HG02759 (cell line): ENCODE results near the gene KRT80.

Source experiments
- ATAC-seq: cut with Tn5 transposase; IDR thresholded peaks from one replicate; pipeline ENCODE4 v1.9.1; 2021; ENCODE audit warnings: mild to moderate bottlenecking, moderate library complexity; ENCODE audit not compliant: unreplicated experiment

The KRT80 gene

DNA sequence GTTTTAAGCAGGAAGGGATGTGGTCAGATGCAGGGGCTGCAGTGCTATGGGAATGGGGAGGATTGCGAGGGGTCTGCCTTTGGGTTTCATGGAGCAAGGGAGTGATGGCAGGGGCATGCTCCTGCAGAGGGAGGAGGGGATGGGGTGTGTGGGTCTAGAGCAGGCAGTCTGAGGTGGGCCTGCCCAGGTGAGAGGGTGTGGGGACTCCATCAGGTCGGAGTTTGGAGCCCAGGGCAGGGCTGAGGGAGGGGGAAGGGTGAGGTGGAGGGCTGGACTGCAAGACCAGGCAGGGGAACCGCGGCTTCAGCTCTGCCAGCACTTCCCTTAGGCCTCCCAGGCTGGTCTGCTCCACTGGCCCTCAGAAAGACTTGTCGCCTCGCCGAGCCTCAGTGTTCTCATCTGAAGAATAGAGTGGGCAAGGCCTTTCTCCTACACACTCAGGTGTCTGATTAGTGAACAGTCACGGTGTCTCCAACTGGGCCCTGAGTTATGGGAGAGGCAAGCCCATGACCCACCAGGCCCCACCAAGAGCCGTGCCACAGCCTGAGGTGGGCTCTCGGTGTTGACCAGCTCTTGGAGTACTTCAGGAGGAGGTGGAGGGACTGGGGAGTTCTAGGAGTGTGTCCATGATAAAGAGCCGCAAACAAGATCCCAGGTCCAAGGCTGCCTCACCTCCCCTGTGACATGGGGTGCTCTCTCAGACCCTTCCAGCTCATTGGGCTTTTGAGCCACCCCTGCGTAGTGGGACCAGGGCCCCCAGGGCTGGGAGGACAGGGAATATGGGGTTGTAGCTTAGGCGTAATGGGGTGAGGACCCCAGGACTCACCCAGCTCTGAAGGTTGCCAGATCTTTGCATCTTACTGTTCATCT is 20.1 kb upstream of the KRT80 start:
- no peak for ATAC-seq

DNA sequence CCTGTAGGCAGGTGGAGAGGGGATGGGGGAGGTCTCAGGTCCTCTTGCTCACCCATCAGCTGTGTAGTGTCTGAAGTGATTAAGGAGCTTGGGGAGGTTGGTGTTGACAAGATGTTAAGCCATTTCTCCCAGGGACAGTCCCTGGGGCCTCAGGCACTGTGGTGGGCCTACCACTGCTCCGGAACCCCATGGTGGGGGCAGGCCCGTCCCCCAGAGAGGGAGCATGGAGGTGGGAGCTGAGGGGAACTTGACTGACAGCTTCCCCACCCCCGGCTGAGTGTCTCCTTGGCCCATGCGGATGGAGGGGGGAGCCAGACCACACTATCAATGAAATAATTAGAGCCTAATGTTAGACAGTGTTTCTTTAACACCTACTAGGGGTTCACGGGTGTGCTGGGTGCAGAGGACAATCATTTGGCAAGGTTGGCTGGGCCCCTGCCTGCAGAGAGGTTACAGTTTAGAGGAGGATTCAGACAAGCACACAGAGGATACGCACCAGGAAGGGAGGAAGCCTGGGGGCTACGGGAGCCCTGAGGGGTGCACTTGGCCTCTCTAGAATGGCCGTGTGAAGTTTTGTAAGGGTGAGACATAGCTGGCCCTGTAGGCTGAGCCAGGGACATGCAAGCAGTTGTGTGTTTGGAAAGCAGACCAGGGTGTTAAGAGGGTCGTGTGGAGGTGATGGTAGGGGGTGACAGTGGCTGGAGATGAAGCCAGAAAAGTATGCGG is 19.3 kb upstream of the KRT80 start:
- no peak for ATAC-seq

DNA sequence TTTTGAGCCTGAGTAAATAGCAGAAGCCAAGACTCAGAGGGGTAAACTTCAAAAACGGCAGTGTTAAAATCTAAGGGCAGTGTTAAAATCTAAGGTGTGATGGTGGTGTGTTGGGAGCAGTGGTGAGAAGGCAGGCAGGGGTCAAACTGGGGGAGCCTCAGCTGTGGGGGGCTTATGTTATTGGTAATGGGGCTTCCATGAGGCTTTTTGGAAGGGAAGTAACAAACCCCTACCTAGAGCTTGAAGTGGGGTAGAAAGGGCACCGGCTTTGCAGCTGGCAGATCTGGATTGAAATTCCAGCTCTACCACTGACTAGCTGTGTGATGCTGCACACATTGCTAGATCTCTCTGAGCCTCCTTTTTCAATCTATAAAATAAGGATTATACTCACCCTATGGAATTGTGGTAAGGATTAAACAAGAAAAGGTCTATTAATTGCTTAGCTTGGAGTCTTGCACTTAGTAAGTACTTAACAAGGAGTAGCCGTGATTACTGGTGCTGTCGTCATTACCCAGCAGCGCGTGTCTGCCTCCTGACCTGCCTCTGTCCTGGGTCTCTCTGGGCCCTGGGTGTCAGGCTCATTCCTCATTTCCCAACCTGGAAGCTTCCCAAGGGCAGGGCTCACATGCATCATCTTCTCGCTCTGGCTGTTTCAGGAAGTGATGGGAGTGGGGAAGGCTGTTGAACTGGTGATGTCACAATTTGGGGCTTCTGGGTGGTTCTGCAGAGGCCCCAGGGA is 18.5 kb upstream of the KRT80 start:
- no peak for ATAC-seq

DNA sequence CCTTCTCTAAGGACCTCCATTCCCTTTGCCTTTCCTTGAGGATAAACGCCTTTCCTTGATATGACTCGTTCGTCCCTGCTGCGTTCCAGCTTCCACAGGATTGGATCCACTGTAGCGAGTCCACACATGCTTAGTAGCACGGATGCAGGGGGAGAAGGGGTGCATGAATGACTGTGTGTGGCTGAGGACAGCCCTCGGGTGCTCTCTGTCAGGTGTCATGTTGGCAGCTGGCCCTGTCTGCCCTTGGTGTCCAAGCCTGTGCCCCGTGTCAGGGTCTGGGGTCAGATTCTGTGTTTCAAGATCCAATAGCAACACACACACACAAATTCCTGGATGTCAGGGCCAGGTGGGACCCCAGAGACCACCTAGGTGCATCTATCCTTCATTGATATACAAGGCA is 17.5 kb upstream of the KRT80 start:
- ATAC-seq: no peak

DNA sequence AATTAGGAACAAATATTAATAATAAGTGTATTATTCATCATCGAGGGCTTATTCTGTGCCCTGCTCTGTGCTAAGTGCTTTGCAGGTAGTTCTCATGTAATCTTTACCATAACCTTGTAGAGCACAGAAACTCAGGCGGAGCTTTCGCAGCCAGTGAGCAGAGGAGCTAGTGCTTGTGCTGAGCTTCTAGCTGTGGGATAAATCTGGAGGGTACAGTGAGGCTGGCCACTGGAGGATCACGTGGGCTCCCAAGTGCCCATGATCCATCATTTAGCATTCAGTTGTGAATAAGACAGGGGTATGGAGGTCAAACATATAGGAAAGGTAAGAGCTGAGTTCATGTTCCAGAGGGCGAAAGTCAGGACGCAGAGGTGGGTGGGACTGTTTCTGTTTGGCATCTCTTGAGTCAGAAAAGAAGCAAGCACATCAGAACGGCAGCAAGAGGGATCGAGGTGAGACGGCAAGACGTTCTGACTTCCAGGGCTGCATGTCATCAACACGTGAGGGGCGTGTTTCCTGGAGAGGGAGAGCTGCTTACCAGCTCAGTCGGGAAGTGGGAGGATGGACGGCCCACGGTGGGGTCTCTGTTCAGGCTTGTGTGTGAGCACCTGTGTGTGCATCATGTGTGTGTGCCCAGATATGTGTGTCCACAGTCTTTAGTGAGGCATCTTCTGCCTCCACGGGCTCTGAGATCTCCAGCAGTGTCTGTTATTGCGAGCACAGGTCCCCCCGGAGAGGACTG is 16.8 kb upstream of the KRT80 start:
- no peak for ATAC-seq

DNA sequence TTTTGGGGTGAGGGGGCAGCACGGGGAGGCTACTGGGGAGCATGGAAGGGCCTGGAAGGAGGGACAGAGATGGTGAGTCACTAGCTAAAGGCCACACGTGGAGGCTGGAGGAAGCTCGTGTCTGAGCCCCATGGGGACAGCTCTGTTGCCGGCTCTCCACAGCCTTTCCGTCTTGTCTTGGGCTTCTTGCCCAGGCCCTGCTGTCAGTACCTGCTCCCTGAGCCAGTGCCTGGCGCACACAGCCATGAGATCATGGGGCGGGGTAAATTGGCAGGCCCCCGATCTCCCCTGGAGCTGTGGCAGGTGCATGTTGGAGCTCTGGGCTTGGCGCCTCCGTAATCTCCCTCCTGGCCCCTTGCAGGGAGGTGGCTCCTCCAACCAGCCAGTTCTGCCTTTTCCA is 16.1 kb upstream of the KRT80 start:
- no peak for ATAC-seq

DNA sequence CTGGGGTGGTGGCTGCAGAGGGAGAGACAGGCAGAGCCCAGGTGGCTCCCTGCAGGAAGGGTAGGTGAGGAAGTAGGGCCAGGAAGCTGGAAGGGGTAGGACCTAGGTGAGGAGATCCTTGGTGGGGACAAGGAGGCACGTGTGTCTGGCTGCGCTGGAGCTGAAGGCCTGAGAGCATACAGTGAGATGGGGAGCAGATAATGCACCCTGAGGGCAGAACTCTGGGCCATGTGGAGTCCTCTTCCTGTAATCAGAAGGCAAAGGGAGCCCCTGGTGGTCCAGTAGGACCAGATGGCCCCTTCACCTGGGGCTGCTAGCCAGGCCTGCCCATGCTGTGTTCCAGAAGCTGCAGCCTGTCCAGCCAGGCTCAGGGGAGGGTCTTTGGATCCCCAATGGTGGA is 15.3 kb upstream of the KRT80 start:
- no peak for ATAC-seq

DNA sequence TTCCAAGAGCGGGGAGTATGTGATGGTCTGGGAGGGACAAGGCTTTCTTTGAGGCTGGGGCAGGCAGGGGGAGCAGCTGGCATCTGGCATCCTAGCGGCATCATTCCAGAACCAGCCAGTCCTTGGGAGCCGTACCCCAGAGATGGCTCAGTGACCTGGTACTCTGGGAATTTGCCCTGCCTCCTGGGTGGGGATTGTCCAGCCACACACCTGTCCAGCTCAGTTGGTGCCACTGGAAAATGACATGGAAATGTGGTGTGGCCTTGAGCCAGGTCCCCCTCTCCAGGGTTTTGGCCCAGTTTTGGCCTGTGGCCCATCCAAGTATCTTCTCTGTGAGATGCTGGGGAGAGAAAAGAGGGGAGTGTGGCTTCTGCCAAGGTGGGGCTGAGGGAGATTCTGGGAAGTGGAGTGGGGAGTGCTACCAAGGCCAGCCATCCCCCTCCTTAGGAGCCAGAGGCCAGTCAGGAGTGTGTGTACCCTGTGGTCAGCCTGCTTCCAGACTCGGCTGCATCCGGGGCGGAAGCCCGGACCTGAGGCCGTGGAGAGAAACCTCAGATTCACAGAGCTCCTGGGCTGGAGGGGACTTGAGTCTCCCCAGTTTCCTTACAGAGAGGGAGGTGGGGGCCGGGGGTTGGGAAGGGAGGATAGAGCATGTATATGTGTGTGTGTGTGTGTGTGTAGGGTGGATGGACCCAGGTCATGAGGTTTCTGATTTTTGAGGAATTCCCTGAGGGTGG is 14.7 kb upstream of the KRT80 start:
- ATAC-seq: no peak

DNA sequence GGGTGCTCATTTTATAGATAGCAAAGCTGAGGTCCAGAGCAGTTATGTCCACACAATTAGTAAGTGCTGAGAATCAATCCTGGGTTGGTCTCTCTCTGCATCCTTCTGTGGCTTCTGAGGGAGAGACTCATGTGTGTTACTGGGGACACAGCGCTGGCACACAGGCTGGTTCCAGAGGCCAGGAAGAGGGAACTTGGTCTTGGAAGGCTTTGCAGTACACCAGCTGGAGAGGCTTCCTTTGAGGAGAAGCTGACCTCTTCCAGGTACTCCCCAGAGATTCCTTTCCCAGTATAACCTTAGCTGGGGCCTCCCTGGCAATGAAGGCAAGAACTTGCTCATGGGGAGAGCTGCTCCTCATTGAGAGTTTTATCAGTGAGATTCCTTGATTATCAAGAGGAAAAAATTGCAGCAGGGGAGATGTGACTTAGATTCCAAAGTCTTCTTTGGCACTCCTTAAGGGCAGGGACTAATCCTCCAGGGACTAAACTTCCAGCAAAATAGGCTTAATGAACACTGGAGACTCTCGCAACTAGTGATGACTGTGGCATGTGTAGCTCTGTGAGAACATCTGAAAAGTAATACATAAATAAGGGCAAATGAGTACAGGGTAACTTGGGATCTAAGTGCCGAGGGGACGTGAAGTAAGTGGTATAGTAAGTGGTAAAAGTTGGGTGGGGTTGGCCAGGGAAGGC is 13.9 kb upstream of the KRT80 start:
- ATAC-seq: no peak

DNA sequence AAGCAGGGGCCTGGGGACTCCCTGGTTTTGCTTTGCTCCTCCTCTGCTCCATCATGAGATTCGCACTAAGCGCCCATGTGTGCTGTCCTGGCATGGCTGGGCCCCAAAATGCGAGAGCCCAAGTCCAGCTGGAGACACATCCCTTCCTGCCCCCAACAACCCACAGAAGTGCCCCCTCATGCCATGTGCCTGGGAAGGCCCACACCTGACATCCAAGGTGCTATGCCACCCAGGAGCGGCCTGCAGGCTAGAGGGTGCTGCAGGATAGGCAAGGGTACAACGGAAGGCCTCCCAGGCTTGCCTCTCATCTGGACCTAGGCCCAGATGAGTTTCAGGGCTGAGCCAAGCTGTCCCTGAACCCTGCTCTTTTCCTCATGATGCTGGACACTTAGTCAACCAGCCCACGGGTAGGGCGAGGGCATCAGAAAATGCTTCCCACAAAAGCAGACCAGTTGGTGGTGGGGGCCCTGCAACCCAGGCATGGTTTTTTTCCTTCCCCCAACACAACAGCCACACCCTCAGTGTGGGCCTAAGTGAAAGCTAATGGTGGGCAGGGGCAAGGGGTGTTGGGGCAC is 13.2 kb upstream of the KRT80 start:
- no peak for ATAC-seq

DNA sequence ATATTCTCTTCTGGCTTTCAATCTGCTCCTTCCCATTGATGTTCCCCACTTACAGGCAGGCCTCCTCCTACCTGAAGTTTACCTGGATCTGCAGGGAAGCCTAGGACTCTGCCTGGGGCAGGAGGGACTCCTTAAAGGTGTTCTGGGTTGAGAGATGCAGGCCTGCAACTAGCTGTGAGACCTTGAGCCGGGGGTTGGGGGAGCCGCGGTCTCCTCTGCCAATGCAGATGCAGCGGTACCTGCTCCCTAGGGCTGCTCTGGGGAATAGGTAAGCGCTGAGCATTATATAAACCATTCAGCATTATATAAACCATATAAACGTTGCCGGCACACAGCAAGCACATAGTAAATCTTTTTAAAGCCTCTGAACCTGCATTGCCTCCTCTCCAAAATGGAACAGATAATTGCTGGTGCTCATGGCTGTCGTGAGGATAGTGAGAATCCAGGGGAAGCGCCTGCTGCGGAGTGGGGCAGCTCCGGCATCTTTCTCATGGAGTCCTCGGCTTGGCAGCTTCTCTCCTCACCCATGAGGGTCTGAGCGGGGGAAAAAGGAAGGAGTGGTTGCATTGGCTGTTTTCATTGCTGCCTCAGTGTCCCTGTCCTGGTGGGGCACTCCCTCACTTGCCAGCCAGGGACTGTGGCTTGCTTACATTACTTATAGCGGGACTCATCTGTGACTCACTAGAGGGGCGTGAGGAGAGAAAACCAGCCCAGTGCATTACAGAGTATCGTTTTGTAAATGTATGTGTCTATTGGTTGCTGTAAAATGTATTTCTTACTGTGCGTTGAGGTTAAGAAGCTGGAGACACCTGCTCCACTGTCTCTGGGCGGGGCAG is 12.5 kb upstream of the KRT80 start:
- ATAC-seq: no peak

DNA sequence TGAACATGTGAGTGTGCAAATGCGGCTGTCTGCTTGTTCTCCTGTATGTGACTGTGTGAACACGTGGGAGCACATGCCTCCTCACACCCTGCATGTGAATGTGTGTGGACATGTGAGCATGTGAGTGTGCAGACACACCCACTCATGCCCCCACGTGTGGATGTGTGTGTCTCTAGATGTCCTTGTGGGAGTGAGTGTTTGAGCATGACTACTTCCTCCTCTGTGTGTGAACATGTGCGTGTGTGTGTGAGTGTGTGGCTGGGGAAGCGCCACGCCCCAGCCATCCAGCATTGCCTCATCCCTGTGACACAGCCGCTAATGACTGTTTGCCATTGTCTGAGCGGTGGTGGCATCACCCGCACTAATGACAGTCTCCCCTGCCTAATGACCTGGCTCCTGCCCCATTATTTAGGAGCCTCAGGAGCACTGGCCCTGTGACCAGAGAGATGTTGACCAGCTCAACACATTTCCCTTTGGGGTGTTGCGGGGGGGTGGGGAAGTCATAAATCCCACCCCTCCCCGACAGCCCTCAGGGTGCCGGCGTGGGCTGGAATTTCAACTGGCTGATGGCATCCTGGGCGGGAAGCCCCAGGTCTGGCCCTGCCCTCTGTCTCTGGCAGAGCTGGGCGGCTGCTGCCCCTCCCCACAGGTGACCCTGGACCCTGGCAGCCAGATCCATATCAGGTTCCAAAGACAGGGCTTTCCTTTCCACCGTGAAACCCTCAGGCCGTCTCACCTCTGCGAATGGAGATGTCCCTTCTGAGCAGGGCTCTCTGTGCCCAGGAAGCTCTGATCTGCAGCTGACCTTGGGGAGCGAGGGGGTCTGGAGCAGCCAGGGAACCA is 11.5 kb upstream of the KRT80 start:
- ATAC-seq: no peak

DNA sequence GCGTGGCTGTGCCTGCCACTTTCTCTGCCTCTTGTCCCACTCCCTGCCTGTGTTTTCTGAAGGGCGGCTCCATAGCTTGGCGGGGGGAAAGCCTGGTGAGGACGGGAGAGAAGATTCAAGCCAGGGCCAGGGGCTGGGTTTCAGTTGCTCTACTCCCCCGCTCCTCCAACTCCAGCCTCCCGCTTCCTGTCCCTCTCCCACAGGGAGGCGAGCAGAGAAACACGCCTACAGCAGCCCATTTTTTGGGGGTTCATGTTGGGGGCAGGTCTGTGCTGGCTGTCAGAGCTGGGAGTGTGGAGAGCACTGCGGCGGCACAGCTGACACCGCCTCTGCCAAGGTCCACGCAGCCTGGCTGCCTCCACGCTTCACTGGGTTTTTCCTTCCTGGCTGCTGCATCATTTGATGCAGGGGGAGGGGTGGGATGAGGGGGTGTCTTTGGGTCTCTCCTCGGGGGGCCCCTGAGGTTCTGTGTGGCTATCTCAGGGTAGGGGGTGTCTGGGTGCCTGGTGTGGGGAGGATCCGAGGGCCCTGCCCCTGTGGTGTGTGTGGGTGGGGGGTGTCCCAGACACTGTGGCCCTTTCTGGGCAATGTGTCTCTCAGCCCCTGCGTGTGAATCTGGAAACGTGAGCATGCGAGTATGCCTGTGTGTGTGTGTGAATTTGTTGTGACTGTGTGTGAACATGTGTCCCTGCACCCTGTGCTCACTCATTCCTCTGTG is 10.7 kb upstream of the KRT80 start:
- ATAC-seq: no peak

DNA sequence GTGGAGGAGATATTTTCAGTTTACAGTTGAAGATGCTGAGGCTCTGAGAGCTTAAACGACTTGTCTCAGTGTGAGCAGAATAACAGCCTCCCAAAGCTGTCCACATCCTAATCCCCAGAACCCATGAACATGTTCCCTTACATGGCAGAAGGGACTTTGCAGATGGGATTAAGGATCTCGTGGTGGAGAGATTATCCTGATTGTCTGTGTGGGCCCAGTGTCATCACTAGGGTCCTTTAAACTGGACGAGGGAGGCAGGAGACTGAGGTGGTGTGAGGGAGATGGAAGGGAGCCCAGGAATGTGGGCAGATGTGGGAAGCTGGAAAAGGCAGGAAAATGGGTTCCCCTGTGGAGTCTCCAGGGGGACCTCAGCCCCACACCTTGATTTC is 9.6 kb upstream of the KRT80 start:
- no peak for ATAC-seq

DNA sequence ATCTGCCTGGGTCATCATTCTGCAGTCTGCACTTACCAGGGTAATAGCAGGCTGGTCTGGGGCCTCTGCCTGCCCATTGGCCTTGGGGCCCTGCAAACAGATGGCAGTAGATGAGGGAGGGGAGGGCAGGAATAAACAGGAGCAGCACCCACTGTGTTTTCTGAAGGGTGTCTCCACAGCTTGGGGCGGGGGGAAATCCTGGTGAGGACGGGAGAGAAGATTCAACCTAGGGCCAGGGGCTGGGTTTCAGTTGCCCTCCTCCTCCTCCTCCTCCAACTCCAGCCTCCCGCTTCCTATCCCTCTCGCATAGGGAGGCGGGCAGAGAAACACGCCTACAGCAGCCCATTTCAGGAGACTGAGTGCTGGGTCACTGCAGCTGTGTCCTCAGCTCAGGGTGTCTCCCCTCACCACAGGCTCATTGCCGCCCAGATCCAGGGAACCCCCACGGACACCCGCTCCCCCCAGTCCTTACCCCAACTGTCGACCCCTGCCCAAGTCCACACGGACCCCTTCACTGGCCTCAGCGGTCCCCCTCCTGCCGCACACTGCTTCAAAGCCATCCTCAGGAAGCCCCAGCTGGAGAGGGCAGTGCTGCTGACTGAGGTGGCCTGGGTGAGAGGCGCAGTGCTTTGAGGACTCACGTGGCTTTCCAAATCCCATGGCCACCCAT is 9.1 kb upstream of the KRT80 start:
- no peak for ATAC-seq

DNA sequence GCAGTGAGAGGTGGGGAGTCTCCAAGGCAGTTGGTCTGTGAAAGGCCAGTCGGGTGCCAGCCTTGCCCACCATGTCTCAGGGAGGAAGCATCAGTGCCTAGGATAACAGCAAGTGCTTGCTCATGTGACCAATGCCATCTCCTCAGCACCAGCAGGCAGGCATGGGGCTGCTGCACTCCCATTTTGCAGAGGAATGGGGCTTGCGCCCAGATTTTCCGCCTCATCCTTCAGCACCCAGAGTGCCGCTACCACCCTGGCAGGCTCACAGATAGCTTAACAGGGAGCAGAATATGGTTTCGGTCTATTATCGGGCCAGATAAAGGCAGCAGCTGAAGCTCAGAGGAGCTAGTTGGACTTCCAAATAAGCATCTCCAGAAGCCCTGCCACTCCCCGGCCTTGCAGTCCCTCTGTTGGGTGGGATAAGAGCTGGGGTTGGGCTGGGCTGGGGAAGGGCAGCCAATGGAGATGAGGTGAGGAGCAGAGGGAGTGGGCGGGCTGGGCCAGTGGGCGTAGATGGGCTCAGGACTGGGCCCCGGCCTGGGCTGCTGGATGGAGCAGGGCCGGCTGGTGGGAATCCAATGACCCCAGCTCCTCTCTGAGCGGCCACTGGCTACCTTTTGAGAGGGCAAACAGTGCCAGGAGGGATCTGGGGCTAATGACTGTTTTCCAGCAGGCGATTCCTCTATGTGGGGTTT is 8.4 kb upstream of the KRT80 start:
- no peak for ATAC-seq
